Posterior vena cava (tissue), 2 donors: ENCODE results near the gene SYNE2. TPM values are rescaled to one million over a fixed set of nuclear protein-coding genes. Genes with fewer than 3 reads are reported as not detected.

Experiments used
- DNase-seq: peaks from one replicate; pipeline ENCODE4 v3.0.0-alpha.2; 2020; ENCODE audit warnings: low spot score
- intact Hi-C, 2 donors: fragments of 100-400 bp; cut with DNase I; formaldehyde crosslinking; loops; one replicate each; pipeline versions ENCODE4 v1.14.1 to v1.14.2; 2022 to 2023
- total RNA-seq, 2 donors: library from RNA; stranded (reverse); fragmentation: NEBNext Ultra II Directional; extraction: Animal tissue kit (Norgen Biotek cat#: 25700); gene quantifications; one replicate each; pipeline ENCODE4 v1.2.1, GENCODE V29; 2021
- donor health status: DM: yes; HTN: yes; CAD: no.
- donor health status: DM: yes; HTN: yes; CAD: no.

The SYNE2 gene
- total RNA-seq, 2 donors from 2014 or later = 63.4 to 83.9 TPM

GRCh38 chr14:64049616-64050381 lies 197.0 kb downstream of the SYNE2 start:
- intact Hi-C loops = loop anchor here in 1 of 2 donors (10.0 kb wide), 1 partner anchor 1865 kb away; no protein-coding TSS in a partner anchor
- no peak for DNase-seq

- intact Hi-C loops = no loop called here
- DNase-seq = no peak
Observed at GRCh38 chr14:64053694-64054669, 201.2 kb downstream of the SYNE2 start.

- no peak for DNase-seq
- intact Hi-C loops = no loop called here
Observed at GRCh38 chr14:64059454-64060198, 206.8 kb downstream of the SYNE2 start.

- DNase-seq = no peak
- intact Hi-C loops = no loop called here
Observed at GRCh38 chr14:64060199-64060545, 207.4 kb downstream of the SYNE2 start.

- no peak for DNase-seq
Observed at GRCh38 chr14:64060648-64061096, 207.9 kb downstream of the SYNE2 start.

GRCh38 chr14:64061115-64061514 lies 208.3 kb downstream of the SYNE2 start:
- intact Hi-C loops = no loop called here

More at GRCh38 chr14:64060648-64061096, 207.9 kb downstream of the SYNE2 start:
- intact Hi-C loops = no loop called here

GRCh38 chr14:64061706-64062105 lies 208.9 kb downstream of the SYNE2 start:
- intact Hi-C loops = no loop called here
- DNase-seq = no peak

More at GRCh38 chr14:64061115-64061514, 208.3 kb downstream of the SYNE2 start:
- no peak for DNase-seq

- no peak for DNase-seq
- intact Hi-C loops = no loop called here
Observed at GRCh38 chr14:64062381-64063115, 209.7 kb downstream of the SYNE2 start.

GRCh38 chr14:64064447-64064846 lies 211.6 kb downstream of the SYNE2 start:
- no peak for DNase-seq
- intact Hi-C loops = no loop called here

- intact Hi-C loops = no loop called here
- no peak for DNase-seq
Observed at GRCh38 chr14:64069634-64070359, 217.0 kb downstream of the SYNE2 start.

- intact Hi-C loops = no loop called here
- no peak for DNase-seq
Observed at GRCh38 chr14:64074961-64075612, 222.3 kb downstream of the SYNE2 start.

GRCh38 chr14:64075613-64076005 lies 222.8 kb downstream of the SYNE2 start:
- DNase-seq = no peak
- intact Hi-C loops = no loop called here

- intact Hi-C loops = no loop called here
- DNase-seq = no peak
Observed at GRCh38 chr14:64080452-64080851, 227.6 kb downstream of the SYNE2 start.

GRCh38 chr14:64081174-64081746 lies 228.5 kb downstream of the SYNE2 start:
- intact Hi-C loops = no loop called here
- DNase-seq = no peak

- intact Hi-C loops = no loop called here
- no peak for DNase-seq
Observed at GRCh38 chr14:64082837-64083236, 230.0 kb downstream of the SYNE2 start.

- intact Hi-C loops = no loop called here
- DNase-seq = no peak
Observed at GRCh38 chr14:64088647-64088964, 235.8 kb downstream of the SYNE2 start.

- intact Hi-C loops = no loop called here
- no peak for DNase-seq
Observed at GRCh38 chr14:64089920-64090319, 237.1 kb downstream of the SYNE2 start.

GRCh38 chr14:64091217-64091616 lies 238.4 kb downstream of the SYNE2 start:
- intact Hi-C loops = no loop called here
- DNase-seq = no peak
